ENCODE results near the gene MAGI3. TPM values are rescaled to one million over a fixed set of nuclear protein-coding genes. Genes with fewer than 3 reads are reported as not detected.

The MAGI3 gene
- total RNA-seq, 1 donor from 2014 or later, result 17.6 TPM

- no peak overlapping the region for H3K4me3 Mint-ChIP-seq
- H3K27ac Mint-ChIP-seq (ENCODE audit: unreplicated experiment), result no peak overlapping the region
- H3K36me3 Mint-ChIP-seq (ENCODE audit: low read depth), result peaks cover 18% of the 10 kb centered on the region
- no peak for TF ChIP-seq CTCF (conservative IDR thresholded peaks at IDR 0.05)
- no peak for DNase-seq (ENCODE audit: low read depth, low spot score)
- no peaks in the 10 kb centered on the region for H3K4me1 Mint-ChIP-seq
- peaks cover 14% of the 10 kb centered on the region for H3K9me3 Mint-ChIP-seq
- H3K27me3 Mint-ChIP-seq (ENCODE audit: low read depth), result no peaks in the 10 kb centered on the region
Measured at GRCh38 chr1:113669988-113670387, 279.7 kb downstream of the MAGI3 start.

- no peak for DNase-seq (ENCODE audit: low read depth, low spot score)
- Mint-ChIP-seq H3K4me1 (no peaks in the 10 kb centered on the region), H3K27ac (ENCODE audit: unreplicated experiment) (no peak overlapping the region)
Measured at GRCh38 chr1:113670650-113671049, 280.3 kb downstream of the MAGI3 start.

GRCh38 chr1:113672491-113672890, 282.2 kb downstream of the MAGI3 start:
- H3K9me3 Mint-ChIP-seq, result peaks cover 3% of the 10 kb centered on the region
- no peak for TF ChIP-seq CTCF (conservative IDR thresholded peaks at IDR 0.05)
- no peak overlapping the region for H3K27ac Mint-ChIP-seq (ENCODE audit: unreplicated experiment)
- no peak for DNase-seq (ENCODE audit: low read depth, low spot score)
- no peaks in the 10 kb centered on the region for H3K4me1 Mint-ChIP-seq
- H3K27me3 Mint-ChIP-seq (ENCODE audit: low read depth), result no peaks in the 10 kb centered on the region
- H3K36me3 Mint-ChIP-seq (ENCODE audit: low read depth), result peaks cover 10% of the 10 kb centered on the region
- no peak overlapping the region for H3K4me3 Mint-ChIP-seq

More at GRCh38 chr1:113670650-113671049, 280.3 kb downstream of the MAGI3 start:
- TF ChIP-seq CTCF (conservative IDR thresholded peaks at IDR 0.05), result no peak
- Mint-ChIP-seq H3K9me3 (peaks cover 14% of the 10 kb centered on the region), H3K4me3 (no peak overlapping the region), H3K36me3 (ENCODE audit: low read depth) (peaks cover 18% of the 10 kb centered on the region), H3K27me3 (ENCODE audit: low read depth) (no peaks in the 10 kb centered on the region)

GRCh38 chr1:113674591-113674990, 284.3 kb downstream of the MAGI3 start:
- peaks cover 3% of the 10 kb centered on the region for H3K36me3 Mint-ChIP-seq (ENCODE audit: low read depth)
- H3K27ac Mint-ChIP-seq (ENCODE audit: unreplicated experiment), result no peak overlapping the region
- no peaks in the 10 kb centered on the region for H3K4me1 Mint-ChIP-seq
- no peak overlapping the region for H3K4me3 Mint-ChIP-seq
- no peak for DNase-seq (ENCODE audit: low read depth, low spot score)
- H3K27me3 Mint-ChIP-seq (ENCODE audit: low read depth), result no peaks in the 10 kb centered on the region
- no peaks in the 10 kb centered on the region for H3K9me3 Mint-ChIP-seq
- no peak for TF ChIP-seq CTCF (conservative IDR thresholded peaks at IDR 0.05)

GRCh38 chr1:113675302-113675701, 285.0 kb downstream of the MAGI3 start:
- H3K27ac Mint-ChIP-seq (ENCODE audit: unreplicated experiment), result no peak overlapping the region
- no peak overlapping the region for H3K4me3 Mint-ChIP-seq
- TF ChIP-seq CTCF (conservative IDR thresholded peaks at IDR 0.05), result no peak
- H3K4me1 Mint-ChIP-seq, result no peaks in the 10 kb centered on the region
- DNase-seq (ENCODE audit: low read depth, low spot score), result no peak
- H3K9me3 Mint-ChIP-seq, result no peaks in the 10 kb centered on the region
- peaks cover 3% of the 10 kb centered on the region for H3K36me3 Mint-ChIP-seq (ENCODE audit: low read depth)
- no peaks in the 10 kb centered on the region for H3K27me3 Mint-ChIP-seq (ENCODE audit: low read depth)

- Mint-ChIP-seq H3K27ac (ENCODE audit: unreplicated experiment) (no peak overlapping the region), H3K36me3 (ENCODE audit: low read depth) (peaks cover 5% of the 10 kb centered on the region), H3K4me3 (no peak overlapping the region), H3K4me1 (no peaks in the 10 kb centered on the region), H3K27me3 (ENCODE audit: low read depth) (no peaks in the 10 kb centered on the region), H3K9me3 (no peaks in the 10 kb centered on the region)
- no peak for DNase-seq (ENCODE audit: low read depth, low spot score)
- no peak for TF ChIP-seq CTCF (conservative IDR thresholded peaks at IDR 0.05)
Measured at GRCh38 chr1:113676524-113676923, 286.2 kb downstream of the MAGI3 start.

All from neural crest cell (in vitro differentiated cells).